SK-N-SH (cell line): ENCODE results near the gene RPS27L.

ENCODE experiments used
- CTCF ChIP-seq: fragments of 200-600 bp; sonication (generic); IDR thresholded peaks from 2 replicates; pipeline ENCODE4 v1.6.1; 2017; ENCODE audit warnings: antibody characterized with exemption, mild to moderate bottlenecking, moderate library complexity
- ZBTB33 ChIP-seq: IDR thresholded peaks from 2 replicates; pipeline ENCODE4 v1.4.0; 2012; ENCODE audit warnings: low read depth, borderline replicate concordance

- TF ChIP-seq CTCF (no peak), ZBTB33 (no peak)
These were observed 46.8 kb downstream of the RPS27L start for GRCh38 chr15:63110428-63111026.
